ENCODE data around the gene MRPS34. TPM values are rescaled to one million over a fixed set of nuclear protein-coding genes. Genes with fewer than 3 reads are reported as not detected.

The MRPS34 gene
- total RNA-seq, 1 donor from 2014 or later = 58.0 TPM

DNA sequence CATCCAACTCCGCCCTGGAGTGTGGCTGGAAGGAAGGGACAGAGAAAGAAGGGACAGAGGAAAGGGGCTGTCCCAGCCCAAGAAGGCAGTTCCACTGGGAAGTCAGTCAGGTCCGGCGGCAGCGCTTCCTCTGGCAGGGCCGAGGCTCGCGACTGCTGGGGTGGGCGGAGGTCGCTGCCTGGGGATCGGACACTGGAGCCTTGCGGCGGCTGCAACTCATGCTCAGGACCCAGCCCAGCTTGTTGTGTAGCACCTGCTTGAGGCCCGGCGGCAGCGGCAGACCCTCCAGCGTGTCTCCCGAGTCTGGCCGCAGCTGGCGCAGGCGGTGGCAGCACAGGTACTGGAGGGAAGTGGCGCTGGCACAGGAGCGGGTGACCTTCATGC, 4.0 kb upstream of the MRPS34 start:
- peaks cover 55% of the 10 kb centered on the region for H3K36me3 ChIP-seq
- TF ChIP-seq, protein P1, sequence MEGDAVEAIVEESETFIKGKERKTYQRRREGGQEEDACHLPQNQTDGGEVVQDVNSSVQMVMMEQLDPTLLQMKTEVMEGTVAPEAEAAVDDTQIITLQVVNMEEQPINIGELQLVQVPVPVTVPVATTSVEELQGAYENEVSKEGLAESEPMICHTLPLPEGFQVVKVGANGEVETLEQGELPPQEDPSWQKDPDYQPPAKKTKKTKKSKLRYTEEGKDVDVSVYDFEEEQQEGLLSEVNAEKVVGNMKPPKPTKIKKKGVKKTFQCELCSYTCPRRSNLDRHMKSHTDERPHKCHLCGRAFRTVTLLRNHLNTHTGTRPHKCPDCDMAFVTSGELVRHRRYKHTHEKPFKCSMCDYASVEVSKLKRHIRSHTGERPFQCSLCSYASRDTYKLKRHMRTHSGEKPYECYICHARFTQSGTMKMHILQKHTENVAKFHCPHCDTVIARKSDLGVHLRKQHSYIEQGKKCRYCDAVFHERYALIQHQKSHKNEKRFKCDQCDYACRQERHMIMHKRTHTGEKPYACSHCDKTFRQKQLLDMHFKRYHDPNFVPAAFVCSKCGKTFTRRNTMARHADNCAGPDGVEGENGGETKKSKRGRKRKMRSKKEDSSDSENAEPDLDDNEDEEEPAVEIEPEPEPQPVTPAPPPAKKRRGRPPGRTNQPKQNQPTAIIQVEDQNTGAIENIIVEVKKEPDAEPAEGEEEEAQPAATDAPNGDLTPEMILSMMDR (IDR thresholded peaks at IDR 0.05) = no peak
- H3K27ac ChIP-seq = no peak overlapping the region
- H3K27me3 ChIP-seq (ENCODE audit: low read depth) = no peaks in the 10 kb centered on the region
- H3K4me1 ChIP-seq = peaks cover 40% of the 10 kb centered on the region
- no peak overlapping the region for H3K4me3 ChIP-seq
- intact Hi-C loops (cut with DNase I) = no loop called here
- ATAC-seq = no peak
- no peak for DNase-seq
- no peaks in the 10 kb centered on the region for H3K9me3 ChIP-seq

DNA sequence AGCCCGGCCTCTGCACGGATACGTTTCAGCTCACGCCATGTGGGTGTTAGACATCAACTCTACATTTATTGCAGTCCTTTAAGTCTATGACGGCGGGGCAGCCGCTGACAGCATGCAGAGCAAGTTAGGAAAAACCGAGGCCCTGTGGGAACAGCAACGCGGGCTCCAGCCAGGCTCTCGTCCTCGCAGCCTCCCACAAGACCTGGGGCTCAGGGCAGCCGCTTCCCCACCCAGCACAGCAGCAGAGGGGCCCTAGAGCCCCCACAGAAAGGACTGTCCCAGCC, 3.7 kb upstream of the MRPS34 start:
- Histone ChIP-seq H3K4me3 (no peak overlapping the region), H3K9me3 (no peaks in the 10 kb centered on the region), H3K36me3 (peaks cover 55% of the 10 kb centered on the region), H3K27ac (no peak overlapping the region), H3K4me1 (peaks cover 43% of the 10 kb centered on the region), H3K27me3 (ENCODE audit: low read depth) (no peaks in the 10 kb centered on the region)
- intact Hi-C loops (cut with DNase I) = no loop called here
- TF ChIP-seq, protein P1 (IDR thresholded peaks at IDR 0.05) = no peak
- DNase-seq (no peak), ATAC-seq (no peak)

DNA sequence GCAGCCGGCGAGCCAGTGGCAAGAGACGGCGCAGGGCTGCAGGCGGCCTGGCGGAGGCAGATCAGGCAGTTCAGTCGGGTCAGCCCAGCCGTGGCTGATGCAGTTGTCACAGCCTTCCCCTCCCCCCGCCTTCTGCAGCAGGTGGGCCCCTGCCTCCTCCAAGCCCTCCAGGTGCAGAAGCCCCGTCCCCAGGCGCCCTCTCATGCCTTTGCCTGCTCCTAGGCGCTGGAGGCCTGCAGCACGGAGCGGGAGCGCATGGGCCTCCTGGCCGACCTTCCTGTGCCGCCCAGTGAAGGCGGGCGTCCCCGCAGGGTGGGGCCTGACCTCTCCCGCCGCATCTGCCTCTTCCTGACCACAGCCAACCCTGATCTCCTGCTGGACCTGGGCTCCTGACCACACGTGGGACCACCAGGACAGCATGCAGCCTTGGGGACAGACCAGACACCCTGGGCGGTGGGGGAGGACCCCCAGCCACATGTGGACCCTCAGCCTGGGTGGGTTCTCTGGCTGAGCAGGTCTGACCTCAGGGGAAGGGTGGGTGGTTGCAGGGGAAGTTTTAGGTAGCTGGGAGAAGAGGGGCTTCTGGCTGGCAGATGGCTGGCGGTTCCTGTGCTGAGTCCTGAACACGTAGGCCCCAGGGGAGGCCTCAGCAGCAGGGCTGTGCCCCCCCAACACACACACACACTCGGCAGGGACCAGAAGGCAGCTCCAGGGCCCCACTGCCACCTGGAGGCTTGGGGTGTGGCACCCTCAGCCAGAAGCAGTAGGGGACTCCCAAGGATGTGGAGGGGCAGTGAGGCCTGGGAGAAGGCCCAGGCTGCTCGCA, 3.1 kb upstream of the MRPS34 start:
- Histone ChIP-seq H3K9me3 (no peaks in the 10 kb centered on the region), H3K4me3 (no peak overlapping the region), H3K27ac (no peak overlapping the region), H3K27me3 (ENCODE audit: low read depth) (no peaks in the 10 kb centered on the region), H3K36me3 (peaks cover 54% of the 10 kb centered on the region), H3K4me1 (peaks cover 38% of the 10 kb centered on the region)
- DNase-seq = no peak
- no peak for ATAC-seq
- TF ChIP-seq, protein P1 (IDR thresholded peaks at IDR 0.05) = no peak
- intact Hi-C loops (cut with DNase I) = no loop called here

DNA sequence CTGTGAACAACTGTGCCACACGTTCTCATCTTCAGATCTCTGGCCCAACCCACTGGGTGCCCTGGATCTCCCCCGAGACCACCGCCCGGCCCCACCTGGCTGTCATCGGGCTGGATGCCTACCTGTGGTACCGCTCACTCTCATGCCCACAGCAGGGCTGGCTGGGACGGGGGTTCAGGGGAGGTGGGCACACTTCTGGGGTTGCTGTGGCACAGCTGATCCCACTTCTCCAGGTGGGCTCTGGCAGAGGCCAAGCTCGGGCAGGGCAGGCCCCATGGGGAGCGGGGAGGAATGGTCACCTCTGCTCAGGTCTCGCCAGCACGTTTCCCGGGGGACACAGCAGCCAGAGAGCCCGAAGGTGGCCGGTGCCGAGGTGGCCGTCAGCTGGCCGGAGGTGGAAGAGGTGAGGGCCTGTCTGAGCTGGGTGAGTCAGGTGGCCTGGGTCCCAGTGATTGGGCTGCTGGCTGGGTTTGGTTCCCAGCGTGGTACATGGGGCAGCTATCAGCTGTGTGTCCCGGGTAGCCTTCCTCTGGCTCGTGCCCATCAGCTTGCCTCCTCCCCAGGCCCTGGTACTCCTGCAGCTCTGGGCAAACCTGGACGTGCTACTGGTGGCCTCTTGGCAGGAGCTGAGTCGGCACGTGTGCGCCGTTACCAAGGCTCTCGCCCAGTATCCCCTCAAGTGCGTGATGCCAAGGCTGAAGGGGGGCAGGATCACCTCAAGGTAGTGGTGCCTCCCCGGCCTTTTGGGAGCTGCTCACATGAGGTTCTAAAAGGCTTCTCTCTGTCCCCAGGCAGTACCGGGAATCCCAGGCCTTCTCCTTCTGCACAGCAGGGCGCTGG, 2.3 kb upstream of the MRPS34 start:
- TF ChIP-seq, protein P1 (IDR thresholded peaks at IDR 0.05) = no peak
- intact Hi-C loops (cut with DNase I) = no loop called here
- no peak for DNase-seq
- peaks cover 35% of the 10 kb centered on the region for H3K4me1 ChIP-seq
- no peak overlapping the region for H3K27ac ChIP-seq
- peaks cover 47% of the 10 kb centered on the region for H3K36me3 ChIP-seq
- no peaks in the 10 kb centered on the region for H3K9me3 ChIP-seq
- H3K27me3 ChIP-seq (ENCODE audit: low read depth) = no peaks in the 10 kb centered on the region
- no peak for ATAC-seq
- H3K4me3 ChIP-seq = peak overlapping the region; percentile 98

DNA sequence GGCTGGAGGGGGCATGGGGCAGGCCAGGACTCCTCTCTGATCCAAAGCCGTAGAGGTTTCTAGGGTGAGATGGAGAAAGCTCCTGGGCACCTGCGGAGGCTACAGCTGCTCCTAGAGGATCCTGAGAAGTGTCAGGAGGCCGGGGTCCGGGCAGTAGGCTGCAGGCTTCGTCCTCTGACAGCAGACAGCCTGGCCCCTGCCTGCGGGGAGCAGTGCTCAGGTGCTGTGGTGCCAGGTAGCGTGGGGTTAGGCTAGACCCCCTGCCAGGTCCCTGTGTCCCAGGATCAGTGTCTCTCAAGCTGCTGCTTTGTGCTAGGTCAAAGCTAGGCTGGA, 1.5 kb upstream of the MRPS34 start:
- H3K27me3 ChIP-seq (ENCODE audit: low read depth) = no peaks in the 10 kb centered on the region
- ATAC-seq (no peak), DNase-seq (no peak)
- no peaks in the 10 kb centered on the region for H3K9me3 ChIP-seq
- intact Hi-C loops (cut with DNase I) = no loop called here
- TF ChIP-seq, protein P1 (IDR thresholded peaks at IDR 0.05) = no peak
- H3K4me1 ChIP-seq = peaks cover 37% of the 10 kb centered on the region
- H3K36me3 ChIP-seq = peaks cover 48% of the 10 kb centered on the region
- peak overlapping the region; percentile 94 for H3K27ac ChIP-seq
- H3K4me3 ChIP-seq = peak overlapping the region; percentile 98
